NAMALWA (cell line): ENCODE measurements around the gene PTGDS.

ENCODE experiments used
- DNase-seq: peaks from one replicate; pipeline ENCODE4 v3.0.0-alpha.2; 2015; ENCODE audit warnings: low spot score

Gene PTGDS

GRCh38 chr9:136958898-136959850 lies 18.1 kb upstream of the PTGDS start:
- no peak for DNase-seq

GRCh38 chr9:136960212-136960937 lies 16.9 kb upstream of the PTGDS start:
- DNase-seq = no peak

GRCh38 chr9:136960938-136961275 lies 16.4 kb upstream of the PTGDS start:
- no peak for DNase-seq

- no peak for DNase-seq
These were observed 15.8 kb upstream of the PTGDS start for GRCh38 chr9:136961279-136962065.

GRCh38 chr9:136962163-136962562 lies 15.1 kb upstream of the PTGDS start:
- DNase-seq = no peak

GRCh38 chr9:136962701-136963248 lies 14.5 kb upstream of the PTGDS start:
- DNase-seq = no peak

GRCh38 chr9:136963341-136963740 lies 14.0 kb upstream of the PTGDS start:
- no peak for DNase-seq

GRCh38 chr9:136963751-136964150 lies 13.6 kb upstream of the PTGDS start:
- DNase-seq = no peak

- DNase-seq = no peak
These were observed 13.1 kb upstream of the PTGDS start for GRCh38 chr9:136964171-136964689.

GRCh38 chr9:136964833-136965422 lies 12.4 kb upstream of the PTGDS start:
- DNase-seq = no peak

- peak; percentile 33 for DNase-seq
These were observed 11.4 kb upstream of the PTGDS start for GRCh38 chr9:136965771-136966484.

GRCh38 chr9:136968333-136969127 lies 8.8 kb upstream of the PTGDS start:
- DNase-seq = no peak

GRCh38 chr9:136969150-136969549 lies 8.2 kb upstream of the PTGDS start:
- DNase-seq = no peak

- DNase-seq = no peak
These were observed 7.5 kb upstream of the PTGDS start for GRCh38 chr9:136969774-136970173.

GRCh38 chr9:136970361-136970760 lies 6.9 kb upstream of the PTGDS start:
- DNase-seq = peak; percentile 44

GRCh38 chr9:136971746-136972145 lies 5.6 kb upstream of the PTGDS start:
- no peak for DNase-seq

GRCh38 chr9:136972335-136972734 lies 5.0 kb upstream of the PTGDS start:
- DNase-seq = no peak

- DNase-seq = no peak
These were observed 4.6 kb upstream of the PTGDS start for GRCh38 chr9:136972743-136973142.

GRCh38 chr9:136973618-136974617 lies 3.4 kb upstream of the PTGDS start:
- DNase-seq = no peak
